Thymus (tissue), 11 donors: Measurements from ENCODE around the gene ADIRF. TPM values are rescaled to one million over a fixed set of nuclear protein-coding genes. Genes with fewer than 3 reads are reported as not detected.
"Not testable (repeated sequence)": the region's sequence is repeated elsewhere in the genome, so short reads cannot be mapped to it uniquely, and the experiment has no call there.

Experiments used
- DNase-seq, 9 donors: peaks; one replicate each; pipeline ENCODE4 v3.0.0-alpha.2; 2013; ENCODE audit warnings: low spot score in 9 of 9, low read depth in 6 of 9, missing footprints in 1 of 9
- H3K27ac ChIP-seq, 2 donors: one replicate each; pipeline ENCODE4 v1.5.1; 2013; ENCODE audit warnings: control low read depth in 1 of 2, low read depth in 1 of 2, low read length in 1 of 2, mild to moderate bottlenecking in 1 of 2, moderate library complexity in 1 of 2
- H3K27me3 ChIP-seq, 2 donors: one replicate each; pipeline ENCODE4 v1.5.1; 2013; ENCODE audit warnings: low read length in 1 of 2; ENCODE audit not compliant: control insufficient read depth in 2 of 2, insufficient read depth in 1 of 2
- H3K36me3 ChIP-seq, 2 donors: one replicate each; pipeline ENCODE4 v1.5.1; 2013; ENCODE audit warnings: low read length in 1 of 2, mild to moderate bottlenecking in 1 of 2, moderate library complexity in 1 of 2; ENCODE audit not compliant: control insufficient read depth in 2 of 2, insufficient read depth in 2 of 2
- H3K4me1 ChIP-seq, 2 donors: one replicate each; pipeline ENCODE4 v1.5.1; 2013; ENCODE audit warnings: low read length in 2 of 2; ENCODE audit not compliant: control insufficient read depth in 2 of 2, insufficient read depth in 2 of 2
- H3K4me3 ChIP-seq, 2 donors: one replicate each; pipeline ENCODE4 v1.5.1; 2013; ENCODE audit warnings: low read length in 2 of 2, control low read depth in 1 of 2, mild to moderate bottlenecking in 1 of 2
- H3K9me3 ChIP-seq, 2 donors: one replicate each; pipeline ENCODE4 v1.5.1; 2013; ENCODE audit warnings: low read length in 1 of 2, mild to moderate bottlenecking in 1 of 2; ENCODE audit not compliant: control insufficient read depth in 2 of 2, insufficient read depth in 1 of 2
- WGBS: extraction: QIAGEN DNeasy Blood & Tissue Kit; methylation state at CpG from one replicate; pipeline ENCODE4 v1.1.7; 2013; 5-methylcytosine and 5-hydroxymethylcytosine counted together
- polyA plus RNA-seq: library from polyadenylated mRNA; stranded (reverse); fragments of 200-250 nt; gene quantifications from one replicate; pipeline ENCODE4 v1.2.3, GENCODE V29; 2013
- total RNA-seq: library from RNA; stranded (reverse); fragments of 120-200 nt; gene quantifications from one replicate; pipeline ENCODE4 v1.2.4, GENCODE V29; 2013
- donor health status: healthy.

ADIRF gene
- total and polyA plus RNA-seq, 2 donors: 23.8 to 196 TPM

GRCh38 chr10:86937502-86938154 is 30.7 kb upstream of the ADIRF start:
- Histone ChIP-seq H3K27me3 (peaks cover 0 to 2% of the 10 kb centered on the region in 2 donors), H3K27ac (no peak overlapping the region), H3K4me3 (no peak overlapping the region), H3K4me1 (peaks cover 0 to 2% of the 10 kb centered on the region in 2 donors), H3K9me3 (no peaks in the 10 kb centered on the region), H3K36me3 (no peaks in the 10 kb centered on the region)
- DNase-seq: no peak
- 93% methylated on average over 6 of the region's 6 CpGs for WGBS

- no peak for DNase-seq
- Histone ChIP-seq H3K36me3 (no peaks in the 10 kb centered on the region), H3K27me3 (peaks cover 0 to 2% of the 10 kb centered on the region in 2 donors), H3K9me3 (no peaks in the 10 kb centered on the region), H3K4me3 (no peak overlapping the region), H3K4me1 (peaks cover 0 to 2% of the 10 kb centered on the region in 2 donors), H3K27ac (no peak overlapping the region)
- 100% methylated on average over 2 of the region's 2 CpGs for WGBS
Observed at GRCh38 chr10:86938260-86938659, 30.0 kb upstream of the ADIRF start.

GRCh38 chr10:86940076-86940475 is 28.2 kb upstream of the ADIRF start:
- H3K4me1 ChIP-seq, H3K27me3 ChIP-seq, H3K9me3 ChIP-seq, DNase-seq, H3K4me3 ChIP-seq, H3K27ac ChIP-seq, H3K36me3 ChIP-seq: not testable (repeated sequence)
- WGBS: 97% methylated on average over 16 of the region's 16 CpGs

GRCh38 chr10:86940677-86941076 is 27.6 kb upstream of the ADIRF start:
- H3K27me3 ChIP-seq: peaks cover 0 to 2% of the 10 kb centered on the region in 2 donors
- no peak overlapping the region for H3K4me3 ChIP-seq
- H3K27ac ChIP-seq: no peak overlapping the region
- peaks cover 0 to 5% of the 10 kb centered on the region in 2 donors for H3K4me1 ChIP-seq
- WGBS: 91% methylated on average over 6 of the region's 6 CpGs
- no peaks in the 10 kb centered on the region for H3K36me3 ChIP-seq
- no peaks in the 10 kb centered on the region for H3K9me3 ChIP-seq
- DNase-seq: no peak

GRCh38 chr10:86941426-86941825 is 26.9 kb upstream of the ADIRF start:
- Histone ChIP-seq H3K4me3 (no peak overlapping the region), H3K27me3 (peaks cover 0 to 5% of the 10 kb centered on the region in 2 donors), H3K4me1 (peaks cover 0 to 7% of the 10 kb centered on the region in 2 donors), H3K27ac (no peak overlapping the region), H3K9me3 (no peaks in the 10 kb centered on the region), H3K36me3 (no peaks in the 10 kb centered on the region)
- 99% methylated on average over 2 of the region's 2 CpGs for WGBS
- DNase-seq: no peak

GRCh38 chr10:86941991-86942421 is 26.3 kb upstream of the ADIRF start:
- WGBS: 97% methylated on average over 14 of the region's 14 CpGs
- Histone ChIP-seq H3K9me3 (no peaks in the 10 kb centered on the region), H3K4me1 (peaks cover 0 to 7% of the 10 kb centered on the region in 2 donors), H3K4me3 (no peak overlapping the region), H3K27ac (no peak overlapping the region), H3K36me3 (no peaks in the 10 kb centered on the region), H3K27me3 (peaks cover 0 to 5% of the 10 kb centered on the region in 2 donors)
- DNase-seq: no peak

GRCh38 chr10:86942441-86943315 is 25.6 kb upstream of the ADIRF start:
- H3K36me3 ChIP-seq: no peaks in the 10 kb centered on the region
- H3K4me3 ChIP-seq: no peak overlapping the region
- peaks cover 0 to 7% of the 10 kb centered on the region in 2 donors for H3K4me1 ChIP-seq
- peaks cover 0 to 5% of the 10 kb centered on the region in 2 donors for H3K27me3 ChIP-seq
- no peak overlapping the region for H3K27ac ChIP-seq
- DNase-seq: no peak
- H3K9me3 ChIP-seq: no peaks in the 10 kb centered on the region
- 93% methylated on average over 94 of the region's 94 CpGs for WGBS

GRCh38 chr10:86943316-86944030 is 24.8 kb upstream of the ADIRF start:
- no peak for DNase-seq
- no peak overlapping the region for H3K27ac ChIP-seq

GRCh38 chr10:86944031-86944419 is 24.3 kb upstream of the ADIRF start:
- Histone ChIP-seq H3K4me3 (no peak overlapping the region), H3K27me3 (peaks cover 0 to 2% of the 10 kb centered on the region in 2 donors), H3K36me3 (no peaks in the 10 kb centered on the region), H3K27ac (no peak overlapping the region), H3K9me3 (no peaks in the 10 kb centered on the region), H3K4me1 (peaks cover 0 to 7% of the 10 kb centered on the region in 2 donors)
- DNase-seq: no peak
- WGBS: 87% methylated on average over 4 of the region's 4 CpGs

More at GRCh38 chr10:86943316-86944030, 24.8 kb upstream of the ADIRF start:
- no peaks in the 10 kb centered on the region for H3K36me3 ChIP-seq
- no peaks in the 10 kb centered on the region for H3K9me3 ChIP-seq
- WGBS: 97% methylated on average over 30 of the region's 30 CpGs
- H3K4me3 ChIP-seq: no peak overlapping the region
- H3K4me1 ChIP-seq: peaks cover 0 to 7% of the 10 kb centered on the region in 2 donors
- H3K27me3 ChIP-seq: peaks cover 0 to 2% of the 10 kb centered on the region in 2 donors
